Amniotic epithelial cell (primary cell): ENCODE results near the gene LIMS2.
A peak's percentile ranks its signal among the peaks of the same experiment; 100 is the strongest.

Experiments
- DNase-seq: peaks from one replicate; pipeline ENCODE4 v3.0.0-alpha.2; 2010; ENCODE audit warnings: low read depth

The LIMS2 gene

GRCh38 chr2:127621981-127622431, 53.3 kb downstream of the LIMS2 start:
- no peak for DNase-seq

- DNase-seq, result no peak
These were observed 54.5 kb downstream of the LIMS2 start for GRCh38 chr2:127620866-127621265.

GRCh38 chr2:127619877-127620705, 55.2 kb downstream of the LIMS2 start:
- DNase-seq, result no peak

DNA sequence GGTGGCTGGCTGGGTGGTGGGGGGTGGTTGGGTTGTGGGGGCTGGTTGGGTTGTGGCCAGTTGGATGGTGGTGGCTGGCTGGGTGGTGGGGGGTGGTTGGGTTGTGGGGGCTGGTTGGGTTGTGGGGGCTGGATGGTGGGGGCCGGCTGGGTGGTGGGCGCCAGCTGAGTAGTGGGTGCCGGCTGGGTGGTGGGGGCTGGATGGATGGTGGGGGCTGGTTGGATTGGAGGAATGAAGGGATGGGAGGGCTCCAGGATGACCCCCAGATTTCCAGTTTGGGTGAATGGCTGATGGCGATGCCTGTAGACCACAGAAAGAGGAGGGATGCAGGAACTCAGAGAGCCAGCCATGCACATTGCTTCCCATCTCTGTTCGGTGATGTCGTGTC, 56.1 kb downstream of the LIMS2 start:
- DNase-seq, result no peak

GRCh38 chr2:127618551-127619202, 56.7 kb downstream of the LIMS2 start:
- no peak for DNase-seq

GRCh38 chr2:127615511-127616166, 59.7 kb downstream of the LIMS2 start:
- no peak for DNase-seq

DNA sequence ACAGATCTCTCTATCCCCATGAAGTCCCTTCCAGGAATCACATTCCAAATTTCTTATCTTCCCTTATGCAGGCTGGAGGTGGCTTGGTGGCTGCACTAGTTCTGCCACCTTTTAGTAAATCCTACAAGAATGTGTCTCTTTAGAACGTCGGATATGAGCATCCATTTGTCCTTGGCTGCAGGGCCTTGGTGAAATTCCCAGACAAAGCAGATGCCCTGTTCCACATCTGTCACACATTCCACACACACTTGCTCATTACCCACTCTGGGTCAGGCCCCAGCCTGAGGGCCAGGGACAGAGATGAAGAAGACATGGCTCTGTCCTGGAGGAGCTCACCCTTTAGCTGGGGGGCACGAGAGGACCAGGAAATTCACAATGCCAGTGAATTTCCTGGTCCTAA, 60.6 kb downstream of the LIMS2 start:
- DNase-seq, result peak; percentile 7

GRCh38 chr2:127614246-127614645, 61.1 kb downstream of the LIMS2 start:
- no peak for DNase-seq

DNA sequence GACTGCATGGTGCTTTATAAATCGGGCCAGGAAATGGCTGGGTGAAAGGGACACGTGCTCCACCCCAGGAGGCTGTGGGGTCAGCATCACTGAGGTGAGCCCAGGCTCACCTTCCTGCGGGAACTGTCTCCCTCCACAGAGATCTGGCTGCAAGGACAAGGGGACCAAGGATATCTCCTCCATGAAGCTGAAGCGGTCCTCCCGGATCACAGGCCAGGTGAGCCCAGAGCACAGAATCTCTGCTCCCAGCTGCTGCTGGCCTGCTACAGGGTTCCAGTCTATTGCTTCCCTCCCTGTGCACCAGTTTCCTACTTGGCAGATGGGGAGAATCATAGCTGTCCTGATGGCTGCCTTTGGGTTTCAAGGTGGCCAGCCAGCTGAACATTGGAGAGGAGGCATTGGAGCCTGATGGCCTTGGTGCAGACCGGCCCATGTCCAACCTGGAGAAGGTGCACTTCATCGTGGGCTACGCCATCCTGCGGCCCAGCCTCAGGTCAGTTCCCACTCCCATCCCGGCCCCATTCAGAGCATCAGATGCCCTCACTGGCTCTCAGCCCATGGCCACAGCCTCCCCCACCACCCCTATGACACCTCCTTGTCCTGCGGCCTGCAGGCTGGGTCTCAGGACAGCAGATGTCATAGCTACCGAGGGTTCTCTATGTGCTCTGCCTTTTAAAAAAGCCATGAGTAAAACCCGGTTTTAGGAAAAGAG, 63.1 kb downstream of the LIMS2 start:
- no peak for DNase-seq

DNA sequence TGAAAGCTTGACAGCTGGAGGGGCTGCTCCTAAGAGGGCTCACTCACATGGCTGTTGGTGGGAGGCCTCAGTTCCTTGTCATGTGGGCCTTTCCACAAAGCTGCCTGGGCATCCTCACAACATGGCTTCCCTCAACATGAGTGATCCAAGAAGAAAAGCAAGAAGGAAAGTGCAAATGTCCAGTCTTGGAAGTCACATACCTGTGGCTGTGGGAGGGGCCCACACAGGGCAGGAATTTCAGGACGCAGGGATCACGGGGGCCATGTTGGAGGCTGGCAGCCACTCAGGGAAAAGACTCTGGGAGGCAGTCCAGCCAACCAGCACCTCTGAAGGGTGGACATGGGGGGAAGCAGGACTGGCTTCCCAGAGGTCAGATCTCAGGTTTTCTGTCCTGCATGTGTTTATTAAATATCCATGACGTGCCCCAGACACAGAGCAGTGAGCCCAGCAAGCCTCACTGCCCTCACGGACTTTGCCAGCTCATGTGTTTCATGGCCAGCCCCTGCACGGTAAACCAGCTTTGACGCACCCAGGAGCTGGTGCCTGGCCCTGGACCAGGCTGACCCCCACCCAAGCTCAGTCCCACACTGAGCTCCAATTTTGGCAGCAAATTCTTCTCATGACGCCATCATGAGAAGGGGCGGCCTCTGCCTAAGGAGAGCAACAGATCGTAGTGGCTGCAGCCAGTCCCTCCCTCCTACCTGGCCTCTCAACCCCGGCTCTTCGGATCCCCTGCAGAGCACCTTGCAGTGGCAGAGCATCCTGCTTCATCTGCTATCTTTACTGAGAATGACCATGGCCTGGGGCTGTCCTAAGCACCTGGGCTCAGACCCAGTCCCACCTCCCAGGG, 64.0 kb downstream of the LIMS2 start:
- no peak for DNase-seq

- no peak for DNase-seq
These were observed 64.8 kb downstream of the LIMS2 start for GRCh38 chr2:127610561-127610960.

GRCh38 chr2:127609818-127610217, 65.5 kb downstream of the LIMS2 start:
- no peak for DNase-seq

DNA sequence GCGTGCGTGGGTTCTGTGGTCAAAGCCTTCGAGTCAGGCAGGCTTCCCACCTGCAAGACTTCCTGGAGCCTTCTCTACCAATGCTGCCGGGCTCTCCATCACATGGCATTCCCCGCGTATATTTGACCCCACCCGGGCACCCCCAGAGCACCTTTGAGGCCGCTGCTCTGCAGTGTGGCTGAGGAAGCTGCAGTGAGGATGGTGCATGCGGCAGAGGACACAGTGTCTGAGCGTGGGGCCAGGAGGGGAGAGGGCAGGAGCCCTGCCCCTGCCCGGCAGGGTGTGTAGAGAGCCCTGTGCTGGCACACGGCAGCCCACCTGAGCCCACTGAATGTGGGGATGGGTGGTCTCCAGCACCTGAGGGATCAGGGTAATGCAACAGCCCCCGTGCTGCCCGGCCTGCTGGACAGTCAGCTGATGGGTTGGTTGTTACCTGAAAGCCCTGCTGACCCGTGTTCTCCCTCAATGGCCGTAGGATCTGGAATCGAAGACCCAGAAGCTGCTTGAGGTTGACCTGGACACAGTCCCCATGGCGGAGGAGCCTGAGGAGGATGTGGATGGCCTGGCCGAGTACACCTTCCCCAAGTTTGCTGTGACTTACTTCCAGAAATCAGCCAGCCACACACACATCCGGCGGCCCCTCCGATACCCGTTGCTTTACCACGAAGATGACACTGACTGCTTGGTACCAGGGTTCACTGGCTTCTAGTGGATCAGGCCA, 66.1 kb downstream of the LIMS2 start:
- no peak for DNase-seq

GRCh38 chr2:127608061-127609030, 67.0 kb downstream of the LIMS2 start:
- DNase-seq, result no peak

GRCh38 chr2:127607399-127607908, 67.9 kb downstream of the LIMS2 start:
- DNase-seq, result no peak

DNA sequence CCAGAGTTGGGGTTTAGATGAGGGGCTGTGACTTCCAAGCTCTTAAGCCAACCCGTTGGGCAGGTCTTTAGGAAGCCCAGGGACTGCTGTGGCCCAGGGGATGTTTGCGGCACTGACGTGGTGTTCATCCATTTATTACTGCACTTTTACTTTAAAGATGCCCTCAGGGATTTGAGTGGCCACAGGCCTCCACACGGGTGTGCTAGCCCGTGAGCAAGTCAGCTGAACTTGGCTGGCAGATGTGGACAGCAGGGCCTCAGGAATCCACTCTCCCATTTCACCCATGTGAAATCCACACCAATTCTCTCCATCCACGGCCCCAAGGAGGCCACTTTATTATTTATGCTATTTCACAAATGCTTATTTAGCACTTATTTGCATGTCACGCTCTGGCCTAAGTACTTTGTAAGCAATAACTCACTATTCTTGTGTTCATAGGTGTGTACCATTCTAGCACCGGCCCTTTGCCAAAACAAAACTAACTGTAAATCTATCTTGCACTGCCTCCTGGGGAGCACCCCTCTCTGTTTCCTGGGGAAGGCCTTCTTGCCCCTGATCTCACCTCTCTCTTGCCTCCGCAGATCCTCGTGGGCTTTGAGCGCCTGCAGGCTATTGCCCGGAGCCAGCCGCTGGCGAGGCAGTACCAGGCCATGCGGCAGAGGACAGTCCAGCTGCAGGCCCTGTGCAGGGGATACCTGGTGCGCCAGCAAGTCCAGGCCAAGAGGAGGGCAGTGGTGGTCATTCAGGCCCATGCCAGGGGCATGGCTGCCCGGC, 68.5 kb downstream of the LIMS2 start:
- DNase-seq, result no peak

GRCh38 chr2:127605691-127606263, 69.6 kb downstream of the LIMS2 start:
- DNase-seq, result no peak

DNA sequence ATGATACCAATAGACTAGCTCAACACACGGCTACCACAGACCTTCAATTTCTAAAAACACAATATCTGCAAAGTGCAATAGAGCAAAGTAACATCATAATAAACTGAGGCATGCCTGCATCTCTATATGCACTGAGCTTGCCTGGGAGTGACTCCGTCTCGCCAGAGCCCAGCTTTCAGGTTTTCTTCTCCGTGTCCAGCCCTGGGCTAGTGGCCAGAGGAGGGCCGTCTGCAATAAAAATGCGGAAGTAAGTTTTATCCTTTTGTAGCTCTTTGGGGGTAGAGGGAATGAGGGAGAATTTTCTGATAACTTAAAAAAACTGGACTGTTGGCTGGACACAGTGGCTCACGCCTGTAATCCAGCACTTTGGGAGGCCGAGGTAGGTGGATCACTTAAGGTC, 70.3 kb downstream of the LIMS2 start:
- DNase-seq, result no peak
